NK-92 (cell line): ENCODE measurements around the gene POLR3H.

Experiments
- DNase-seq: peaks from one replicate; lab custom pipeline; 2025; ENCODE audit not compliant: unreplicated experiment; lab: John Stamatoyannopoulos, UW

Gene POLR3H

DNA sequence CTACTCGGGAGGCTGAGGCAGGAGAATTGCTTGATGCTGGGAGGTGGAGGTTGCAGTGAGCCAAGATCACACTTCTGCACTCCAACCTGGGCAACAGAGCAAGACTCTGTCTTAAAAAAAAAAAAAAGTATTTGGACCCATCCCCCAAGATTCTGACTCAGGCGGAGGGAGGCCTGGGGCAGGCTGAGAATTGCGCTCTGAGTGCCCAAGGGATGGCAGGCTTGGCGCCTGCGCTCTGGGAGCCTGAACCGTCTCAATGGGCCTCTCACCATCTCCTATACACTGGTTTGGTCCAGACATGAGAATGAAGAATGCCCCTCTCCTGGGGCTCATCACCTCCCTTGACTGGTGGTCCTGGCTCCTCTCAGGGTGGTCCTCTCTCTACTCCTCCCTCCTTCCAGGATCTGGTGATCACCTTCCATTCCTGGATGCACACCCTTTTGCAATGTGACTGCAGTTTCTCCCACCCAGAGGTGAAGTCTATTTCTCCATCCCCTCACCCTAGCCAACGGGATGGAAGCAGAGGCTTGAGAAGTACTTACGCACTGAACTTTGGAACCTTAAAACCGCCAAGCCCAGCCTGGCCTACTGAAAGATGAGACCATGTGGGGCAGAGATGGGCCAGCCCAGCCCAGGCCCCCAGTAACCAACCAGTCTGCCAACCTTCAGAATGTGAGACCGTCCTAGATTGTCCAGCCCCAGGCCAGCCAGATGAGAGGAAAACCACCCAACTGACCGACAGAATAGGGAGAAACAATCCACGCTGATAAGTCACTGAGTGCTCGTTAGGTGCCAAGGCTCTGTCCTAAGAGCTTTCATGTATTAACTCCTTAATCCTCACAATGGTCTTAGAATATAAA lies 4.9 kb downstream of the POLR3H start:
- no peak for DNase-seq

GRCh38 chr22:41538583-41538982 lies 5.7 kb downstream of the POLR3H start:
- no peak for DNase-seq

DNA sequence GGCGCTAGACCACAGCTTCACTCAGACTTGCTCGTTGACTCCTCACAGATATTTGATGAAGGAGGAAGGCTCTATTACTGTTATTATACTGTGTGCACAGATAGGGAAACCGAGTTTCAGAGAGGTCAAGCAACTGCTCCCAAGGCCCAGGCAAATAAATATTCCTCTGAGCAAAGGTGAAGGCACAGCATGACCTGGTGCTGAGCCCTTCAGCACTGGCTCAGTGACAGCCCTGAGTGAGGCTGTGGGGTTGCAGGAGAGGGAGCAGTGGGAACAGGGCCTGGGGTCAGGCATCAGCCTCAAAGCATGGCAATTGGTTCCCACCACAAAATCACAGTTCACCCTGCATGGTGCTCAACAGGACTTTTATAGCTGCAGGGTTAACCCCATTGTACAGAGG lies 7.1 kb downstream of the POLR3H start:
- DNase-seq, result no peak

- DNase-seq, result no peak
Observed at GRCh38 chr22:41535244-41535643, 9.0 kb downstream of the POLR3H start.

GRCh38 chr22:41534219-41534618 lies 10.1 kb downstream of the POLR3H start:
- DNase-seq, result no peak

- no peak for DNase-seq
Observed at GRCh38 chr22:41532908-41533825, 11.1 kb downstream of the POLR3H start.

GRCh38 chr22:41531715-41532477 lies 12.4 kb downstream of the POLR3H start:
- DNase-seq, result no peak

- DNase-seq, result no peak
Observed at GRCh38 chr22:41530890-41531714, 13.2 kb downstream of the POLR3H start.

DNA sequence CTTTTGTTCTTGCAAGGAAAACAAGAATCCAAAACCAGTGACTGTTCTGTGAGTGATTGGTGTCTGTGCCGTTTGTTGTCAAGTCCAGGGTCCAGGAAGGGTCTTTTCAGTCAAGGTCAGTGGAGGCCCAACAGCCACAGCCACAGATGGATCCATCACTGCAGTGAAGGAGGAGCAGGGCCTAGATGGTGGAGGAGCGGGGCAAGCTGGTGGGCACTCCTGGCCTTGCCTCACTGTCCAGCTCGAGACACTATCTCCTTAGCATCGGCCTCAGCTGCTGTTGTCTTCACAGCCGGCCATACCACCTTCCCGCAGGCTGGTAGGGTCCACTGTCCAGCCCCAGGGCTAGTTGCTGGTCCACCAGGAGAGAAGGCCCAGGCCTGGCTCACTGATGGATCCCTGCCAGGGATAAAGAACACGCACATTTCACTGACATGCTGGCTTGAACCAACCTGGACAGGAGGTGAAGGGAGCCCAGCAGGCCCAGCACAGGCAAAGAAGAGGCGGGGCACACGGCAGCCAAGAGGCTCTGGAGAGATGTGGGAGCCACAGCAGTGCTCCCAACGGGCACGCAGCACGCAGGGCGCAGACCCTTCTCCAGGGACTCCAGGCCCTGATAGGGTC lies 15.2 kb downstream of the POLR3H start:
- no peak for DNase-seq

- DNase-seq, result no peak
Observed at GRCh38 chr22:41528132-41528766, 16.0 kb downstream of the POLR3H start.

GRCh38 chr22:41526830-41527799 lies 17.2 kb downstream of the POLR3H start:
- DNase-seq, result no peak

GRCh38 chr22:41526226-41526829 lies 17.9 kb downstream of the POLR3H start:
- no peak for DNase-seq

GRCh38 chr22:41525450-41526225 lies 18.6 kb downstream of the POLR3H start:
- no peak for DNase-seq

- no peak for DNase-seq
Observed at GRCh38 chr22:41524809-41525449, 19.3 kb downstream of the POLR3H start.

GRCh38 chr22:41524251-41524661 lies 20.0 kb downstream of the POLR3H start:
- no peak for DNase-seq

- no peak for DNase-seq
Observed at GRCh38 chr22:41523464-41524221, 20.6 kb downstream of the POLR3H start.
